Neural cell (in vitro differentiated cells): ENCODE measurements around the gene PRR33. TPM values are rescaled to one million over a fixed set of nuclear protein-coding genes. Genes with fewer than 3 reads are reported as not detected.

Experiments
- H2AFZ ChIP-seq: fragments of 200-600, 300-800 bp; sonication (generic), shearing (Covaris generic); 2 replicates; pipeline ENCODE4 v1.6.0; 2014; ENCODE audit warnings: low read depth, mild to moderate bottlenecking, antibody characterized with exemption, low read length, moderate library complexity
- H3F3A ChIP-seq: fragments of 200-600 bp; shearing (Covaris generic); 2 replicates; pipeline ENCODE4 v1.6.1; 2016; ENCODE audit warnings: mild to moderate bottlenecking, moderate library complexity, mixed read lengths, antibody characterized with exemption, low read length; ENCODE audit not compliant: insufficient read depth, poor library complexity, severe bottlenecking
- H3K27ac ChIP-seq: fragments of 200-600, 300-800 bp; sonication (generic), shearing (Covaris generic); 2 replicates; pipeline ENCODE4 v1.5.1; 2014; ENCODE audit warnings: mild to moderate bottlenecking, low read length, moderate library complexity
- H3K27me3 ChIP-seq: fragments of 300-800, 200-600 bp; sonication (generic), shearing (Covaris generic); 2 replicates; pipeline ENCODE4 v1.6.0; 2014; ENCODE audit warnings: mild to moderate bottlenecking, low read depth, low read length, moderate library complexity; ENCODE audit not compliant: insufficient read depth
- H3K36me3 ChIP-seq: fragments of 300-800, 200-600 bp; sonication (generic), shearing (Covaris generic); 2 replicates; pipeline ENCODE4 v1.5.1; 2014; ENCODE audit warnings: mild to moderate bottlenecking, antibody characterized with exemption, low read length, moderate library complexity; ENCODE audit not compliant: insufficient read depth
- H3K4me2 ChIP-seq: fragments of 300-800, 200-600 bp; sonication (generic), shearing (Covaris generic); 2 replicates; pipeline ENCODE4 v1.6.0; 2014; ENCODE audit warnings: mild to moderate bottlenecking, low read length
- H3K4me3 ChIP-seq: fragments of 300-800, 200-600 bp; sonication (generic), shearing (Covaris generic); 2 replicates; pipeline ENCODE4 v1.5.1; 2014; ENCODE audit warnings: mild to moderate bottlenecking, low read length, moderate library complexity
- H3K79me2 ChIP-seq: fragments of 200-600 bp; shearing (Covaris generic); replicated peaks from 2 replicates; pipeline ENCODE4 v1.6.0; 2014; ENCODE audit warnings: mild to moderate bottlenecking, low read length, moderate library complexity; ENCODE audit not compliant: insufficient read depth
- H3K9ac ChIP-seq: fragments of 300-800, 200-600 bp; sonication (generic), shearing (Covaris generic); 2 replicates; pipeline ENCODE4 v1.6.1; 2016; ENCODE audit warnings: mild to moderate bottlenecking, low read length, mixed read lengths
- H3K9me2 ChIP-seq: fragments of 200-600 bp; shearing (Covaris generic); 2 replicates; pipeline ENCODE4 v1.6.1; 2016; ENCODE audit warnings: mild to moderate bottlenecking, low read length, mixed read lengths; ENCODE audit not compliant: insufficient read depth
- H3K9me3 ChIP-seq: fragments of 200-600, 300-800 bp; sonication (generic), shearing (Covaris generic); 2 replicates; pipeline ENCODE4 v1.6.1; 2016; ENCODE audit warnings: mild to moderate bottlenecking, mixed run types, low read length, moderate library complexity, mixed read lengths
- H4K20me1 ChIP-seq: fragments of 200-600 bp; shearing (Covaris generic); 2 replicates; pipeline ENCODE4 v1.6.1; 2016; ENCODE audit warnings: mild to moderate bottlenecking, mixed run types; ENCODE audit not compliant: insufficient read depth
- CTCF ChIP-seq: fragments of 450-650 bp; IDR thresholded peaks from 2 replicates; pipeline ENCODE4 v1.5.1; 2014; ENCODE audit warnings: antibody characterized with exemption, mild to moderate bottlenecking, moderate library complexity; ENCODE audit not compliant: poor library complexity, severe bottlenecking
- EP300 ChIP-seq: fragments of 450-650 bp; conservative IDR thresholded peaks from 2 replicates; pipeline ENCODE4 v1.6.1; 2014; ENCODE audit warnings: antibody characterized with exemption, mild to moderate bottlenecking, moderate library complexity; ENCODE audit not compliant: poor library complexity, severe bottlenecking
- EZH2 ChIP-seq: fragments of 200-600, 300-800 bp; shearing (Covaris generic), sonication (generic); IDR thresholded peaks from 2 replicates; pipeline ENCODE4 v1.6.1; 2014; ENCODE audit warnings: antibody characterized with exemption, low read length, borderline replicate concordance, mild to moderate bottlenecking; ENCODE audit not compliant: insufficient read depth, poor library complexity, severe bottlenecking
- MXI1 ChIP-seq: fragments of 450-650 bp; conservative IDR thresholded peaks from 2 replicates; pipeline ENCODE4 v1.6.1; 2014; ENCODE audit warnings: antibody characterized with exemption, mild to moderate bottlenecking; ENCODE audit not compliant: poor library complexity, severe bottlenecking
- POLR2AphosphoS5 ChIP-seq: IDR thresholded peaks from 2 replicates; pipeline ENCODE4 v1.6.1; 2012
- RAD21 ChIP-seq: fragments of 450-650 bp; conservative IDR thresholded peaks from 2 replicates; pipeline ENCODE4 v1.6.1; 2014; ENCODE audit warnings: antibody characterized with exemption, mild to moderate bottlenecking, moderate library complexity
- REST ChIP-seq: IDR thresholded peaks from 2 replicates; pipeline ENCODE4 v1.6.1; 2012; ENCODE audit warnings: borderline replicate concordance
- SMC3 ChIP-seq: fragments of 450-650 bp; conservative IDR thresholded peaks from 2 replicates; pipeline ENCODE4 v1.6.1; 2014; ENCODE audit warnings: antibody characterized with exemption, mild to moderate bottlenecking, moderate library complexity; ENCODE audit not compliant: poor library complexity
- TAF1 ChIP-seq: IDR thresholded peaks from 2 replicates; pipeline ENCODE4 v1.6.1; 2012; ENCODE audit warnings: low read depth
- polyA plus RNA-seq: library from polyadenylated mRNA; depleted of rRNA; stranded (reverse); fragments of >200 nt; gene quantifications from 2 replicates; pipeline ENCODE4 v1.2.3, GENCODE V29; 2014

Gene PRR33
- polyA plus RNA-seq, 1 donor from 2014 or later = not detected

GRCh38 chr11:1918436-1919315, 27.0 kb upstream of the PRR33 start:
- Histone ChIP-seq H3K27me3 (no peaks in the 10 kb centered on the region), H3K27ac (no peak overlapping the region), H3K79me2 (no peaks in the 10 kb centered on the region), H3K9me3 (no peaks in the 10 kb centered on the region), H3K4me2 (no peak overlapping the region), H2AFZ (no peak overlapping the region), H3K4me3 (no peak overlapping the region), H3K9me2 (no peaks in the 10 kb centered on the region), H3K36me3 (no peaks in the 10 kb centered on the region), H4K20me1 (no peaks in the 10 kb centered on the region), H3F3A (no peaks in the 10 kb centered on the region), H3K9ac (no peak overlapping the region)
- TF ChIP-seq TAF1 = no peak
- TF ChIP-seq POLR2AphosphoS5 = no peak
- TF ChIP-seq SMC3 = no peak
- TF ChIP-seq EZH2 = no peak
- no peak for TF ChIP-seq CTCF
- TF ChIP-seq REST = no peak
- TF ChIP-seq MXI1 = no peak
- TF ChIP-seq RAD21 = no peak
- no peak for TF ChIP-seq EP300

GRCh38 chr11:1917523-1918435, 26.1 kb upstream of the PRR33 start:
- TF ChIP-seq REST (no peak), TAF1 (no peak), RAD21 (no peak), EP300 (no peak), POLR2AphosphoS5 (no peak), SMC3 (no peak), EZH2 (no peak), CTCF (no peak), MXI1 (no peak)
- no peak overlapping the region for H3K4me3 ChIP-seq
- no peaks in the 10 kb centered on the region for H4K20me1 ChIP-seq
- no peaks in the 10 kb centered on the region for H3K27me3 ChIP-seq
- no peaks in the 10 kb centered on the region for H3K9me2 ChIP-seq
- no peaks in the 10 kb centered on the region for H3K79me2 ChIP-seq
- H3K36me3 ChIP-seq = no peaks in the 10 kb centered on the region
- no peak overlapping the region for H3K27ac ChIP-seq
- H3K9ac ChIP-seq = no peak overlapping the region
- H2AFZ ChIP-seq = no peak overlapping the region
- H3K4me2 ChIP-seq = no peak overlapping the region
- no peaks in the 10 kb centered on the region for H3K9me3 ChIP-seq
- no peaks in the 10 kb centered on the region for H3F3A ChIP-seq
